ENCODE results near the gene TFEC. TPM values are rescaled to one million over a fixed set of nuclear protein-coding genes. Genes with fewer than 3 reads are reported as not detected.
"Not testable (repeated sequence)": the region's sequence is repeated elsewhere in the genome, so short reads cannot be mapped to it uniquely, and the experiment has no call there.

TFEC gene
- polyA plus RNA-seq, 1 of the 3 experiments (the other 2 are of a cell fraction), result not detected

GRCh38 chr7:116011584-116011983, 19.0 kb downstream of the TFEC start:
- ChIA-PET CTCF (no interaction called here), POLR2A (no interaction called here)
- no peaks in the 10 kb centered on the region for H4K20me1 ChIP-seq (ENCODE audit: insufficient read depth)
- H3K4me2 ChIP-seq, result no peak overlapping the region
- no peaks in the 10 kb centered on the region for H3K4me1 ChIP-seq (ENCODE audit: control insufficient read depth in 1 of 2, insufficient read depth in 2 of 2, low read depth in 1 of 2, low read length in 1 of 2)
- H3K9me2 ChIP-seq, result no peaks in the 10 kb centered on the region
- H2AFZ ChIP-seq (ENCODE audit: low read depth), result no peak overlapping the region
- 0% methylated on average over 1 of the region's 1 CpG for WGBS (ENCODE audit: low lambda C conversion rate)
- no peak overlapping the region for H3K9ac ChIP-seq
- no peak for DNase-seq
- H3K27ac ChIP-seq (ENCODE audit: low read depth in 2 of 2, low read length in 1 of 2), result no peak overlapping the region
- no peak overlapping the region for H3K4me3 ChIP-seq (ENCODE audit: low read depth in 2 of 2, low read length in 1 of 2)
- H3K79me2 ChIP-seq (ENCODE audit: insufficient read depth), result no peaks in the 10 kb centered on the region
- no peaks in the 10 kb centered on the region for H3K27me3 ChIP-seq (ENCODE audit: insufficient read depth)
- H3K9me3 ChIP-seq, result no peaks in the 10 kb centered on the region
- no peak for TF ChIP-seq PBX3 (IDR thresholded peaks at IDR 0.05)
- no peak for TF ChIP-seq RXRA (IDR thresholded peaks at IDR 0.05; ENCODE audit: borderline replicate concordance, low read depth)
- TF ChIP-seq POLR2AphosphoS5 (IDR thresholded peaks at IDR 0.05; ENCODE audit: low read depth, low read length), result no peak
- no peak for TF ChIP-seq MXI1 (IDR thresholded peaks at IDR 0.05; ENCODE audit: low read depth, low read length)
- no peak for TF ChIP-seq REST (IDR thresholded peaks at IDR 0.05; ENCODE audit: low read depth, low read length)
- TF ChIP-seq NRF1 (IDR thresholded peaks at IDR 0.05; ENCODE audit: low read depth, low read length), result no peak
- no peak for TF ChIP-seq MAX (IDR thresholded peaks at IDR 0.05; ENCODE audit: low read depth)
- TF ChIP-seq FOXM1 (IDR thresholded peaks at IDR 0.05; ENCODE audit: low read depth), result no peak
- TF ChIP-seq NFIC (IDR thresholded peaks at IDR 0.05; ENCODE audit: borderline replicate concordance), result no peak
- TF ChIP-seq RCOR1 (IDR thresholded peaks at IDR 0.05; ENCODE audit: low read length), result no peak
- TF ChIP-seq TAF1 (IDR thresholded peaks at IDR 0.05; ENCODE audit: borderline replicate concordance, low read depth, low read length), result no peak
- no peak for TF ChIP-seq ELF1 (IDR thresholded peaks at IDR 0.05)
- TF ChIP-seq, protein P1, sequence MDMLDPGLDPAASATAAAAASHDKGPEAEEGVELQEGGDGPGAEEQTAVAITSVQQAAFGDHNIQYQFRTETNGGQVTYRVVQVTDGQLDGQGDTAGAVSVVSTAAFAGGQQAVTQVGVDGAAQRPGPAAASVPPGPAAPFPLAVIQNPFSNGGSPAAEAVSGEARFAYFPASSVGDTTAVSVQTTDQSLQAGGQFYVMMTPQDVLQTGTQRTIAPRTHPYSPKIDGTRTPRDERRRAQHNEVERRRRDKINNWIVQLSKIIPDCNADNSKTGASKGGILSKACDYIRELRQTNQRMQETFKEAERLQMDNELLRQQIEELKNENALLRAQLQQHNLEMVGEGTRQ (IDR thresholded peaks at IDR 0.05; ENCODE audit: borderline replicate concordance, low read depth, low read length), result no peak
- no peak for TF ChIP-seq RAD21 (IDR thresholded peaks at IDR 0.05; ENCODE audit: low read length)
- no peak for TF ChIP-seq TCF12 (IDR thresholded peaks at IDR 0.05)
- TF ChIP-seq EZH2phosphoT487 (IDR thresholded peaks at IDR 0.05; ENCODE audit: borderline replicate concordance, low read depth), result no peak
- no peak for TF ChIP-seq JUND (IDR thresholded peaks at IDR 0.05)
- TF ChIP-seq, protein P2, sequence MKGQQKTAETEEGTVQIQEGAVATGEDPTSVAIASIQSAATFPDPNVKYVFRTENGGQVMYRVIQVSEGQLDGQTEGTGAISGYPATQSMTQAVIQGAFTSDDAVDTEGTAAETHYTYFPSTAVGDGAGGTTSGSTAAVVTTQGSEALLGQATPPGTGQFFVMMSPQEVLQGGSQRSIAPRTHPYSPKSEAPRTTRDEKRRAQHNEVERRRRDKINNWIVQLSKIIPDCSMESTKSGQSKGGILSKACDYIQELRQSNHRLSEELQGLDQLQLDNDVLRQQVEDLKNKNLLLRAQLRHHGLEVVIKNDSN (IDR thresholded peaks at IDR 0.05; ENCODE audit: borderline replicate concordance, low read depth), result no peak
- H3F3A ChIP-seq (replicated peaks; ENCODE audit: insufficient read depth), result no peaks in the 10 kb centered on the region
- H3K36me3 ChIP-seq (replicated peaks in 1 of 2; ENCODE audit: control insufficient read depth in 1 of 2, insufficient read depth in 2 of 2, low read length in 1 of 2), result no peaks in the 10 kb centered on the region

- H3K36me3 ChIP-seq (replicated peaks in 1 of 2; ENCODE audit: control insufficient read depth in 1 of 2, insufficient read depth in 2 of 2, low read length in 1 of 2); H4K20me1 ChIP-seq (ENCODE audit: insufficient read depth); H2AFZ ChIP-seq (ENCODE audit: low read depth); H3K27me3 ChIP-seq (ENCODE audit: insufficient read depth); CTCF ChIA-PET; H3K4me1 ChIP-seq (ENCODE audit: control insufficient read depth in 1 of 2, insufficient read depth in 2 of 2, low read depth in 1 of 2, low read length in 1 of 2); H3K4me2 ChIP-seq; H3K9me3 ChIP-seq; H3K79me2 ChIP-seq (ENCODE audit: insufficient read depth); DNase-seq; POLR2A ChIA-PET; H3F3A ChIP-seq (replicated peaks; ENCODE audit: insufficient read depth); H3K27ac ChIP-seq (ENCODE audit: low read depth in 2 of 2, low read length in 1 of 2); H3K9ac ChIP-seq; H3K4me3 ChIP-seq (ENCODE audit: low read depth in 2 of 2, low read length in 1 of 2); H3K9me2 ChIP-seq: not testable (repeated sequence)
- WGBS (ENCODE audit: low lambda C conversion rate), result 0% methylated on average over 2 of the region's 2 CpGs
These were observed 25.8 kb downstream of the TFEC start for GRCh38 chr7:116004762-116005161.
